NB4 (cell line): ENCODE data around the gene CHST11.

ENCODE experiments used
- CTCF ChIP-seq: IDR thresholded peaks from one replicate; pipeline ENCODE4 v1.5.1; 2012; ENCODE audit warnings: low read depth, low read length
- MAX ChIP-seq: IDR thresholded peaks from 2 replicates; pipeline ENCODE4 v1.6.1; 2011; ENCODE audit warnings: low read depth, low read length
- MYC ChIP-seq: IDR thresholded peaks from 2 replicates; pipeline ENCODE4 v1.6.1; 2011; ENCODE audit warnings: low read depth, low read length
- POLR2A ChIP-seq: IDR thresholded peaks from 2 replicates; pipeline ENCODE4 v1.6.1; 2011; ENCODE audit warnings: mild to moderate bottlenecking; ENCODE audit not compliant: insufficient read length; ENCODE audit errors: extremely low read depth

GRCh38 chr12:104747955-104748354 lies 291.2 kb downstream of the CHST11 start:
- TF ChIP-seq CTCF: no peak
- no peak for TF ChIP-seq POLR2A
- no peak for TF ChIP-seq MAX
- TF ChIP-seq MYC: no peak
